GM21786 (cell line): ENCODE measurements around the gene TMEM178B.
"Not testable (repeated sequence)": the region's sequence is repeated elsewhere in the genome, so short reads cannot be mapped to it uniquely, and the experiment has no call there.

Experiments used
- ATAC-seq: cut with Tn5 transposase; IDR thresholded peaks from one replicate; pipeline ENCODE4 v1.9.1; 2021; ENCODE audit not compliant: unreplicated experiment

Gene TMEM178B

GRCh38 chr7:141142058-141142457 lies 68.2 kb downstream of the TMEM178B start:
- no peak for ATAC-seq

DNA sequence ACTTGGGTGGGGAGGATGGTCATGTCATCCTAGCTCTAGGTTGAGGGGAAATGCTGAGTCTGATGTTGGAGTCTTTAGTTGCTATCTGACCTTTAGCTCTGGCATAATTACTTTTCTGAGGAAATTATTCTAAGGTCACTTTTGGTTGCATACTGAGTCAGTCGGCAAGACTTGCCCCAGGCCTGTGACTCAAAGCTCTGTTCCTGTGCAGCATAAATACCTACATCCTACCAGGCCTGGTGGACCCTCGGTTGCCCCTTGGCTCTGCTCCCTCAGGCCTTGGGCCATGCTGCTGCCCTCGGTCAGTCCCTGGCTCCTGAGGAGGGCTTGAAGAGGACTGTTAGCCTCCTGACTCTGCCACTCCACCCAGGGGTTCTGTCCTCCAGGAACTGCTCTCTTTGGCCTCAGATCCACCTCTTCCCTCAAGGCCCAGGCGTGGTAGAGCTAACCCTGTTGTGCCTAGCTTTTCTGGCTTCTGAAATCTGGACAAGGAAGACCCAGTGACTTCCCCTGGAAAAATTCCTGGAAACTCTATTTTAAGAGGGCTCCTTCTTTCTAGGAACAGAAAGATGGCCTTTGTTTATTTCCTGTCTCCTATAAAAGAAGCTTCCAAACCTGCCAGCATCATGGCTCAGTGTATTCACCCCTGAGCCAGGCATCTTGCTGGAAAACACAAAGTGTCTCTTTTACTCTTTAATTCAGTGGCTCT lies 71.2 kb downstream of the TMEM178B start:
- no peak for ATAC-seq

DNA sequence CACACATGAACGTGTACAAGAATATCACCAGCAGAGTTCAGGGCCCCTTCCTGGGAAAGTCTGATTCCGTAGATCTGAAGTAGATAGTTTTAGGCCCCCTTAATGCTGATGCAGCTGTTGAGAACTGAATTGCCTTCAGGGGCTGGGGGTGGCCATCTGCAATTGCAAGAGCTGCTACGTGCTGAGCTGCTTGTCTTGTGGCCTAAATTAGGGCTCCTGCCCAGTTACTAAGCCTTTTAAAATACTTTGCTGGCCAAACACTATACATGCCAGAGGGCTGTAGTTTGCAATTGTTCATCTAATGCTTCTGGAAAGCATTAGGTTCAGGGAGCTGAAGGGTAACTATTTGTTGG lies 71.7 kb downstream of the TMEM178B start:
- no peak for ATAC-seq

GRCh38 chr7:141147482-141147881 lies 73.6 kb downstream of the TMEM178B start:
- ATAC-seq, result no peak

DNA sequence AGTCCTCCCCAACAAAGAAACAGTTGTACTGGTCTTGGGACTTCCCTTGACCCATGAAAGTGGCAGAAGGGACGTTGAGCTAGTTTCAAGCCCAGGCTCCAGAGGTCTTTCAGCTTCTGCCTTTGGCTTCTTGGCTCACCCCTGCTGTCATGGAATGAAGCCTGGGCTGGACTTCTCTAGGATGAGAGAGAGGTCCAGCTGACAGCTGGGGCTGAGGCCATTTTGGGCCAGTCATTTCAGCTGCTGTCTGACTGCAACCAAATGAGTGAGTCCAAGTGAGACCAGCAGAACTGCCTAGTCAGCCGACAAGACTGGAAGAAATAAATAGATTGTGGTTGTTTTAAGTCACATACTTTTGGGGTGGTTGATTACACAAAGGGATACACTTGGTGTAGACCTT lies 76.6 kb downstream of the TMEM178B start:
- ATAC-seq, result no peak

- no peak for ATAC-seq
These were observed 77.9 kb downstream of the TMEM178B start for GRCh38 chr7:141151746-141152145.

- no peak for ATAC-seq
These were observed 79.4 kb downstream of the TMEM178B start for GRCh38 chr7:141153231-141153630.

GRCh38 chr7:141154131-141154732 lies 80.4 kb downstream of the TMEM178B start:
- no peak for ATAC-seq

GRCh38 chr7:141156407-141156806 lies 82.5 kb downstream of the TMEM178B start:
- ATAC-seq, result no peak

GRCh38 chr7:141157138-141157765 lies 83.4 kb downstream of the TMEM178B start:
- ATAC-seq, result no peak

DNA sequence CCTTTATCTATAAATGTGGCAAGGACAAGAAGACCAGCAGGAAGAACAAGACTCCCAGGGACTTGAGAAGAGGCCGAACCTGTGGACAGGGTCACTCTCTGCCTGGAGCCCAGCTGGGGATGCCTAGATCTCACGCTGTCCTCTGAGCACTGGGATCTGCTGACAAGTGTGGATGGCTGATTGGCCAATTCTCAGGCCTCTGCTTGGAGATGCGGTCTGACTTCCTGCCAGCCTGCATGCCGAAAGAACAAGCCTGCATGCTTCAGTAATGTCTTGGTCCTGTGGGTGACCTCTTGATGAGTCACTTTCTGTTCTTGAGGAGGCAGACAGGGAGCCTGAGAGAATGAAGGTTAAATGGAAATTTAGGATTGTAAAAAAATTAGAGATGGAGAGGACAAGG lies 84.7 kb downstream of the TMEM178B start:
- peak; percentile 78 for ATAC-seq

GRCh38 chr7:141160246-141160860 lies 86.5 kb downstream of the TMEM178B start:
- ATAC-seq, result no peak

DNA sequence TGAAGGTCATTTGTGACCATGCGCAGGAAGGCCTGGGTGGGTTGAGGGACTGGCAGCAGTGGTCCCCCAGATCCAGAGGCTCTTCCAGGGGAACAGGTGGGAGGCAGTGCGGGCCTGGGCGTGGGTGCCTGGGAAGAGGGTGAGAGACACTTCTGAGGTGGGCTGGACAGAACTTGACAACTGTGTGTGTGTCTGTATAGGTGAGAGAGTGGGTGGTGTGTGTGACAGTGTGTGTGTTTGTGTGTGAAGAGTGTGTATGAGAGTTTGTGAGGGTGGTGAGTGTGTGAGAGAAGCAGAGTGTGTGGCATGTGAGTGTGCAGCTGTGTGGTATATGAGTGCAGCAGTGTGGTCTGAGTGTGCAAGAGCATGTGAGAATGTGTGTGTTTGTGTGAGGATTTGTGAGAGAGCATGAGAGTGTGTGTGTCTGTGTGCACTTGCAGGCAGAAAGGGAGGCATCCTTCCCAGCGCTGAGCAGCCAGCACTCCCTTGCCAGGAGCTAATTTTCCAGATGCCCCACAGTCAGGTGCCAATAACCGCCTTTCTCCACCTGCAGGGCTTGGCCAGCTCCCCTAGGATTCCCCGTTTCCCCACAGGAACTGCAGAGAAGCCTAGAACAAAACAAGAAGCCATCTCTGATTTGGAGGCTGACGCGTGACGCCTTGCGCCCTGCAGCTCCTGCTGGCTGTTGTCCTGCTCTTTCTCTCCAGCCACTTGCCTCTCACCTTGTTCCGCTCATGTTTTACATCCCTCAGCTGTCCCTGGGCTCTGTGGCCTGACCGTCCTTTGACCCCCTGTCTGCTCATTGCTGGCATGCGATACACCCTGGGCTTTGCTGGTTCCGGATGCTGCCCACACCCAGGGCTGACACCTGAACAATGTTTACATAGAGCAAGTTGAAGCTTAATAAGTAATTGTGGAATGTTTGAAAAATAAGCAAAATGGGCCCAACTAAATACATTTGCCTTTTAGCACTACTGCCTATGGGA lies 88.0 kb downstream of the TMEM178B start:
- no peak for ATAC-seq

DNA sequence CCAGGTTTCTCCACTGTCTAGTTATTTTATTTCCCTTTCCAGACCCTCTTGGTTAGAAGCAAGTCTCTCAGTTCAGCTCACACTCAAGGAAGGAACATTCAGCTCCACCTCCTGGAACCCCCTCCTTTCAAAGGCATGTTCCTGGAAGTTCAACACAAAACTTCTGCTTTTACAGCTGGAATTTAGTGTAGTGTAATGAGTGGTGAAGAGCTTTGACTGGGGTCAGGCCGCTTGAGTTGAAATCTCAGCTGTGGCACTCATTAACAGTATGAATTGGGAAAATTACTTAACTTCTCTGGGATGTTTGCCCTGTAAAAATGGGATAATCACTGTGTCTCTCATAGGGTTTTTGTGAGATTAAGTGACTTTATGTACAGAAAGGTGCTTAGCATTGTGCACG lies 91.7 kb downstream of the TMEM178B start:
- ATAC-seq, result no peak

GRCh38 chr7:141166926-141167325 lies 93.1 kb downstream of the TMEM178B start:
- ATAC-seq, result no peak

GRCh38 chr7:141167381-141167964 lies 93.6 kb downstream of the TMEM178B start:
- ATAC-seq, result no peak

- not testable (repeated sequence) for ATAC-seq
These were observed 95.3 kb downstream of the TMEM178B start for GRCh38 chr7:141169157-141169556.

- ATAC-seq, result not testable (repeated sequence)
These were observed 101.9 kb downstream of the TMEM178B start for GRCh38 chr7:141175728-141176127.

DNA sequence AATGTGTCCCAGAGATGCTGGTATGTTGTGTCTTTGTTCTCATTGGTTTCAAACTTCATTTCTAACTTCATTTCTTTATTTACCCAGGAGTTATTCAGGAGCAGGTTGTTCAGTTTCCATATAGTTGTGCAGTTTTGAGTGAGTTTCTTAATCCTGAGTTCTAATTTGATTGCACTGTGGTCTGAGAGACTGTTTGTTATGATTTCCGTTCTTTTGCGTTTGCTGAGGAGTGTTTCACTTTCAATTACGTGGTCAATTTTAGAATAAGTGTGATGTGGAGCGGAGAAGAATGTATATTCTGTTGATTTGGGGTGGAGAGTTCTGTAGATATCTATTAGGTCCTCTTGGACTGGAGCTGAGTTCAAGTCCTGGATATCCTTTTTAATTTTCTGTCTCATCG lies 103.3 kb downstream of the TMEM178B start:
- ATAC-seq, result not testable (repeated sequence)

DNA sequence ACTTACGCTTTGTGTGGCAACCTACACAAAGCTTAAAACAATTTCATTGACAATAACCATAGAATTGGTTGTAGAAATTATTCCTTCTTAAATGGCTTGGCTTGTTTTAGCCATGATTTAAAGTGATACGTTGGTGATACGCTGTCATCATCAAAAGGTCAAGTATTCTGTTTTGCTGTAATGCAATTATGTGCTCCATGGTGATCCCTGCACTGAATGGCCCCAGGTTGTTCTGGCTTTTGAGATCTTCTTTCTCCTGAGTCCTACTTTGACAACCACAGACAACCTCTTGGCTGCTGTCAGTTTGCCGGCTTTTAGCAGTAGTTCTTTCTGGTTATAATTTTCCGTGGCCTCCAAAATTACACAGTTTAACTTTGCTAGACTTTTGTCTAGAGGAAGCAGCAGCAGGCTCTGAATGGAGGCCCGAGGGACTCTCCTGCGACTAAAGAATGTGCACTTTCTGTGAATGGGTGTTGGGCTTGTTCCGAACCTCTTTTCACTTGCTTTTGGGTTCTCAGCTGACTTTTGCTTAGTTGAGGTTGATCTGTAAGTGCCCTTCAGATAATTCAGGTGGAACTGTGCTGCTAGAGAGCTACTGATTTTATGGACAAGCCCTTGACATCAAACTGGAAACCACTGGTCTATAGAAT lies 104.7 kb downstream of the TMEM178B start:
- no peak for ATAC-seq
